ENCODE data around the gene PHF20.
"Not testable (repeated sequence)": the region's sequence is repeated elsewhere in the genome, so short reads cannot be mapped to it uniquely, and the experiment has no call there.

PHF20 gene

GRCh38 chr20:35950093-35950492 is 178.3 kb downstream of the PHF20 start:
- H3K4me1 ChIP-seq (ENCODE audit: control insufficient read depth in 1 of 2, insufficient read depth in 2 of 2, low read length in 2 of 2), result peaks cover 8 to 16% of the 10 kb centered on the region in 2 donors
- H3K27me3 ChIP-seq (ENCODE audit: low read depth, low read length), result no peaks in the 10 kb centered on the region
- H3K4me3 ChIP-seq (ENCODE audit: low read depth in 1 of 2, low read length in 2 of 2), result no peak overlapping the region
- H3K9me3 ChIP-seq (ENCODE audit: control insufficient read depth in 1 of 2, low read length in 2 of 2), result no peaks in the 10 kb centered on the region
- peaks cover 11 to 21% of the 10 kb centered on the region in 2 donors for H3K36me3 ChIP-seq (ENCODE audit: control insufficient read depth in 1 of 2, insufficient read depth in 2 of 2, low read length in 2 of 2)
- H3K27ac ChIP-seq (ENCODE audit: low read length), result no peak overlapping the region

GRCh38 chr20:35952080-35952479 is 180.3 kb downstream of the PHF20 start:
- not testable (repeated sequence) for H3K9me3 ChIP-seq (ENCODE audit: control insufficient read depth in 1 of 2, low read length in 2 of 2); H3K4me3 ChIP-seq (ENCODE audit: low read depth in 1 of 2, low read length in 2 of 2); H3K27me3 ChIP-seq (ENCODE audit: low read depth, low read length); H3K27ac ChIP-seq (ENCODE audit: low read length)
- Histone ChIP-seq H3K36me3 (ENCODE audit: control insufficient read depth in 1 of 2, insufficient read depth in 2 of 2, low read length in 2 of 2) (peaks cover 8 to 11% of the 10 kb centered on the region in 2 donors), H3K4me1 (ENCODE audit: control insufficient read depth in 1 of 2, insufficient read depth in 2 of 2, low read length in 2 of 2) (peaks cover 12 to 22% of the 10 kb centered on the region in 2 donors)

GRCh38 chr20:35952480-35953386 is 180.9 kb downstream of the PHF20 start:
- Histone ChIP-seq H3K4me1 (ENCODE audit: control insufficient read depth in 1 of 2, insufficient read depth in 2 of 2, low read length in 2 of 2) (peaks cover 12 to 22% of the 10 kb centered on the region in 2 donors), H3K36me3 (ENCODE audit: control insufficient read depth in 1 of 2, insufficient read depth in 2 of 2, low read length in 2 of 2) (peaks cover 4 to 6% of the 10 kb centered on the region in 2 donors), H3K27ac (ENCODE audit: low read length) (peak overlapping the region; percentile 94), H3K4me3 (ENCODE audit: low read depth in 1 of 2, low read length in 2 of 2) (peak overlapping the region; percentile 71 to 90), H3K9me3 (ENCODE audit: control insufficient read depth in 1 of 2, low read length in 2 of 2) (no peaks in the 10 kb centered on the region), H3K27me3 (ENCODE audit: low read depth, low read length) (no peaks in the 10 kb centered on the region)

- Histone ChIP-seq H3K27ac (ENCODE audit: low read length) (peak overlapping the region; percentile 94), H3K4me3 (ENCODE audit: low read depth in 1 of 2, low read length in 2 of 2) (peak overlapping the region; percentile 71 to 90), H3K9me3 (ENCODE audit: control insufficient read depth in 1 of 2, low read length in 2 of 2) (no peaks in the 10 kb centered on the region), H3K4me1 (ENCODE audit: control insufficient read depth in 1 of 2, insufficient read depth in 2 of 2, low read length in 2 of 2) (peaks cover 12 to 22% of the 10 kb centered on the region in 2 donors), H3K36me3 (ENCODE audit: control insufficient read depth in 1 of 2, insufficient read depth in 2 of 2, low read length in 2 of 2) (peaks cover 0 to 4% of the 10 kb centered on the region in 2 donors), H3K27me3 (ENCODE audit: low read depth, low read length) (no peaks in the 10 kb centered on the region)
These were observed 181.8 kb downstream of the PHF20 start for GRCh38 chr20:35953387-35954199.

- H3K36me3 ChIP-seq (ENCODE audit: control insufficient read depth in 1 of 2, insufficient read depth in 2 of 2, low read length in 2 of 2), result peaks cover 0 to 4% of the 10 kb centered on the region in 2 donors
- H3K27ac ChIP-seq (ENCODE audit: low read length), result peak within 1 kb of the TSS; percentile 94
- no peaks in the 10 kb centered on the region for H3K27me3 ChIP-seq (ENCODE audit: low read depth, low read length)
- H3K4me1 ChIP-seq (ENCODE audit: control insufficient read depth in 1 of 2, insufficient read depth in 2 of 2, low read length in 2 of 2), result peaks cover 12 to 22% of the 10 kb centered on the region in 2 donors
- H3K4me3 ChIP-seq (ENCODE audit: low read depth in 1 of 2, low read length in 2 of 2), result peak within 1 kb of the TSS; percentile 71 to 90
- H3K9me3 ChIP-seq (ENCODE audit: control insufficient read depth in 1 of 2, low read length in 2 of 2), result no peaks in the 10 kb centered on the region
These were observed 182.5 kb downstream of the PHF20 start, which contains the start of gene SCAND1 for GRCh38 chr20:35954200-35954906. TSS of gene SCAND1 (minus strand) at chr20:35954502. CDS start at chr20:35954284, 218 bp downstream.

- Histone ChIP-seq H3K4me1 (ENCODE audit: control insufficient read depth in 1 of 2, insufficient read depth in 2 of 2, low read length in 2 of 2) (peaks cover 12 to 22% of the 10 kb centered on the region in 2 donors), H3K4me3 (ENCODE audit: low read depth in 1 of 2, low read length in 2 of 2) (peak overlapping the region; percentile 71 to 90), H3K9me3 (ENCODE audit: control insufficient read depth in 1 of 2, low read length in 2 of 2) (no peaks in the 10 kb centered on the region), H3K27ac (ENCODE audit: low read length) (peak overlapping the region; percentile 94), H3K27me3 (ENCODE audit: low read depth, low read length) (no peaks in the 10 kb centered on the region), H3K36me3 (ENCODE audit: control insufficient read depth in 1 of 2, insufficient read depth in 2 of 2, low read length in 2 of 2) (peaks cover 0 to 4% of the 10 kb centered on the region in 2 donors)
These were observed 183.1 kb downstream of the PHF20 start for GRCh38 chr20:35954907-35955251.

GRCh38 chr20:35956616-35957015 is 184.8 kb downstream of the PHF20 start:
- Histone ChIP-seq H3K9me3 (ENCODE audit: control insufficient read depth in 1 of 2, low read length in 2 of 2) (no peaks in the 10 kb centered on the region), H3K27me3 (ENCODE audit: low read depth, low read length) (no peaks in the 10 kb centered on the region), H3K4me1 (ENCODE audit: control insufficient read depth in 1 of 2, insufficient read depth in 2 of 2, low read length in 2 of 2) (peaks cover 12 to 22% of the 10 kb centered on the region in 2 donors), H3K27ac (ENCODE audit: low read length) (no peak overlapping the region), H3K36me3 (ENCODE audit: control insufficient read depth in 1 of 2, insufficient read depth in 2 of 2, low read length in 2 of 2) (peaks cover 0 to 4% of the 10 kb centered on the region in 2 donors), H3K4me3 (ENCODE audit: low read depth in 1 of 2, low read length in 2 of 2) (no peak overlapping the region)

- not testable (repeated sequence) for H3K36me3 ChIP-seq (ENCODE audit: control insufficient read depth in 1 of 2, insufficient read depth in 2 of 2, low read length in 2 of 2); H3K27me3 ChIP-seq (ENCODE audit: low read depth, low read length); H3K9me3 ChIP-seq (ENCODE audit: control insufficient read depth in 1 of 2, low read length in 2 of 2); H3K4me3 ChIP-seq (ENCODE audit: low read depth in 1 of 2, low read length in 2 of 2); H3K4me1 ChIP-seq (ENCODE audit: control insufficient read depth in 1 of 2, insufficient read depth in 2 of 2, low read length in 2 of 2); H3K27ac ChIP-seq (ENCODE audit: low read length)
These were observed 187.5 kb downstream of the PHF20 start for GRCh38 chr20:35959291-35959690.

- H3K9me3 ChIP-seq (ENCODE audit: control insufficient read depth in 1 of 2, low read length in 2 of 2), result no peaks in the 10 kb centered on the region
- no peaks in the 10 kb centered on the region for H3K4me1 ChIP-seq (ENCODE audit: control insufficient read depth in 1 of 2, insufficient read depth in 2 of 2, low read length in 2 of 2)
- H3K27me3 ChIP-seq (ENCODE audit: low read depth, low read length), result no peaks in the 10 kb centered on the region
- no peaks in the 10 kb centered on the region for H3K36me3 ChIP-seq (ENCODE audit: control insufficient read depth in 1 of 2, insufficient read depth in 2 of 2, low read length in 2 of 2)
- H3K27ac ChIP-seq (ENCODE audit: low read length), result no peak overlapping the region
- no peak overlapping the region for H3K4me3 ChIP-seq (ENCODE audit: low read depth in 1 of 2, low read length in 2 of 2)
These were observed 192.1 kb downstream of the PHF20 start for GRCh38 chr20:35963878-35964277.

GRCh38 chr20:35967979-35968640 is 196.3 kb downstream of the PHF20 start, which contains the start of gene CNBD2:
TSS of gene CNBD2 (plus strand) at chr20:35968590. CDS start at chr20:35968763, 173 bp downstream.
- Histone ChIP-seq H3K4me3 (ENCODE audit: low read depth in 1 of 2, low read length in 2 of 2) (no peak within 1 kb of the TSS), H3K27me3 (ENCODE audit: low read depth, low read length) (no peaks in the 10 kb centered on the region), H3K36me3 (ENCODE audit: control insufficient read depth in 1 of 2, insufficient read depth in 2 of 2, low read length in 2 of 2) (no peaks in the 10 kb centered on the region), H3K4me1 (ENCODE audit: control insufficient read depth in 1 of 2, insufficient read depth in 2 of 2, low read length in 2 of 2) (no peaks in the 10 kb centered on the region), H3K27ac (ENCODE audit: low read length) (no peak within 1 kb of the TSS), H3K9me3 (ENCODE audit: control insufficient read depth in 1 of 2, low read length in 2 of 2) (no peaks in the 10 kb centered on the region)
